Lung (tissue), 12 donors: Measurements from ENCODE around the gene EHD1. TPM values are rescaled to one million over a fixed set of nuclear protein-coding genes. Genes with fewer than 3 reads are reported as not detected.
"Not testable (repeated sequence)": the region's sequence is repeated elsewhere in the genome, so short reads cannot be mapped to it uniquely, and the experiment has no call there.

Source experiments
- ATAC-seq: fragments of 200-7000 bp; cut with Tn5 transposase; one replicate; pipeline ENCODE4 v1.9.1; 2020; ENCODE audit warnings: moderate number of reproducible peaks; ENCODE audit not compliant: insufficient read depth, low FRiP score
- DNase-seq, 3 donors: peaks; one replicate each; pipeline ENCODE4 v3.0.0-alpha.2; 2013 to 2017
- H3K27ac ChIP-seq, 2 donors: one replicate each; pipeline ENCODE4 v1.5.1; 2013; ENCODE audit warnings: mild to moderate bottlenecking in 2 of 2, moderate library complexity in 2 of 2, control low read depth in 1 of 2, inconsistent platforms in 1 of 2, low read depth in 1 of 2, low read length in 1 of 2
- H3K27me3 ChIP-seq, 3 donors: one replicate each; pipeline ENCODE4 v1.5.1; 2013; ENCODE audit warnings: low read length in 2 of 3; ENCODE audit not compliant: control insufficient read depth in 3 of 3, insufficient read depth in 3 of 3
- H3K36me3 ChIP-seq, 4 donors: one replicate each; pipeline ENCODE4 v1.5.1; 2013; ENCODE audit warnings: low read length in 4 of 4, mild to moderate bottlenecking in 1 of 4, moderate library complexity in 1 of 4; ENCODE audit not compliant: control insufficient read depth in 4 of 4, insufficient read depth in 4 of 4
- H3K4me1 ChIP-seq, 5 donors: one replicate each; pipeline ENCODE4 v1.5.1; 2013; ENCODE audit warnings: low read length in 5 of 5, mild to moderate bottlenecking in 2 of 5, moderate library complexity in 1 of 5; ENCODE audit not compliant: control insufficient read depth in 5 of 5, insufficient read depth in 5 of 5
- H3K4me3 ChIP-seq: one replicate; pipeline ENCODE4 v1.5.1; 2013; ENCODE audit warnings: mild to moderate bottlenecking, control low read depth, moderate library complexity
- H3K9ac ChIP-seq, 2 donors: one replicate each; pipeline ENCODE4 v1.5.1; 2013; ENCODE audit warnings: low read length in 2 of 2, control low read depth in 1 of 2; ENCODE audit not compliant: insufficient read depth in 1 of 2
- H3K9me3 ChIP-seq, 4 donors: one replicate each; pipeline ENCODE4 v1.5.1; 2013; ENCODE audit warnings: low read length in 3 of 4, mild to moderate bottlenecking in 1 of 4, moderate library complexity in 1 of 4; ENCODE audit not compliant: control insufficient read depth in 4 of 4, insufficient read depth in 3 of 4
- CTCF ChIP-seq: IDR thresholded peaks from 2 replicates; pipeline ENCODE4 v1.5.1; 2012; ENCODE audit warnings: mild to moderate bottlenecking; ENCODE audit errors: control extremely low read depth, extremely low read depth
- WGBS, 2 donors: extraction: QIAGEN DNeasy Blood & Tissue Kit; methylation state at CpG; one replicate each; pipeline ENCODE4 v1.1.7; 2013; 5-methylcytosine and 5-hydroxymethylcytosine counted together
- polyA plus RNA-seq, 2 donors: library from polyadenylated mRNA; stranded (reverse); fragments of 200-250 nt; gene quantifications; one replicate each; pipeline ENCODE4 v1.2.1, GENCODE V29; 2013
- total RNA-seq, 2 donors: library from RNA; depleted of rRNA in 1 of 2; stranded (reverse); fragments of >200 nt in 1 of 2; gene quantifications; one replicate each; pipeline ENCODE4 v1.2.1, GENCODE V29; 2014 to 2021
- donor health status: control.
- donor health status: control.
- donor health status: Bipolar disorder and iron deficiency.
- donor health status: healthy.
- donor health status: DM: yes; HTN: yes; CAD: no.

The EHD1 gene
- total and polyA plus RNA-seq, 4 donors, result 42.1 to 144 (median 105) TPM

GRCh38 chr11:64826062-64826461 is 52.4 kb downstream of the EHD1 start:
- Histone ChIP-seq H3K4me1 (no peaks in the 10 kb centered on the region), H3K4me3 (no peak overlapping the region), H3K27ac (no peak overlapping the region), H3K27me3 (no peaks in the 10 kb centered on the region), H3K36me3 (peaks cover 0 to 9% (median 1%) of the 10 kb centered on the region in 4 donors), H3K9me3 (no peaks in the 10 kb centered on the region), H3K9ac (no peak overlapping the region)
- ATAC-seq (no peak), DNase-seq (no peak)
- no peak for TF ChIP-seq CTCF
- 95 to 96% methylated on average over 7 of the region's 7 CpGs for WGBS, 2 donors

DNA sequence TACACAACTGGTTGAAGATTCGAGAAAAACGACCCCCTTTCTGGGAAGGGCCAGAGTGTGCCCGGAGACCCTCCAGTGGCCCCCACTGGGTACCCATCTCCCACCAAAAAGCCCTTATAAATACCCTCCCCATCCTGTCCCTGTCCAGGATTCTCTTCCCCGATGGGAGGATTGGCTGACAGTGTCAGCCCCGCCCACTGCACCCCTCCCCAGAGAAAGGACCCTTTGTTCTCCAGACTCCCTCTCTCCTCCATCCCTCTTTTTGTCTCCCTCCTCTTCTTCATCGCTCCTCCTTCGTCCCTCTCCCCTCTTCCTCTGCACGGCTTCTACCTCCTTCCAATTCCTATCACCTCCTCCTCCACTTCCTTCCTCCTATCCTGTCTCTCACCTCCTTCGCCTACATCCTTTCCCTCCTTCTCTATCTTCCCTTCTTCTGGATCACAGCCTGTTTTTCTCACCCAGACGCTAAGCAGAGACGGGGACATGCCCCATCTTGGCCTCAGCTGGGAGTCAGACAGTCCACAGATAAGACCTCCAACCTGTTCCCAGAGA is 54.8 kb downstream of the EHD1 start:
- WGBS, 2 donors, result 74 to 77% methylated on average over 11 of the region's 11 CpGs
- peaks cover 0 to 3% (median 0%) of the 10 kb centered on the region in 4 donors for H3K9me3 ChIP-seq
- H3K4me1 ChIP-seq, result no peaks in the 10 kb centered on the region
- no peak overlapping the region for H3K9ac ChIP-seq
- ATAC-seq (no peak), DNase-seq (no peak)
- TF ChIP-seq CTCF, result no peak
- H3K27ac ChIP-seq, result no peak overlapping the region
- peaks cover 0 to 9% (median 1%) of the 10 kb centered on the region in 4 donors for H3K36me3 ChIP-seq
- H3K27me3 ChIP-seq, result no peaks in the 10 kb centered on the region
- no peak overlapping the region for H3K4me3 ChIP-seq

- no peaks in the 10 kb centered on the region for H3K4me1 ChIP-seq
- H3K9me3 ChIP-seq, result peaks cover 0 to 3% (median 0%) of the 10 kb centered on the region in 4 donors
- no peaks in the 10 kb centered on the region for H3K27me3 ChIP-seq
- no peak for DNase-seq
- ATAC-seq, result no peak
- no peak overlapping the region for H3K27ac ChIP-seq
- H3K9ac ChIP-seq, result no peak overlapping the region
- TF ChIP-seq CTCF, result no peak
- no peak overlapping the region for H3K4me3 ChIP-seq
- WGBS, 2 donors, result 87 to 94% methylated on average over 3 of the region's 3 CpGs
- no peaks in the 10 kb centered on the region for H3K36me3 ChIP-seq
Measured at GRCh38 chr11:64817476-64817875, 60.9 kb downstream of the EHD1 start.

DNA sequence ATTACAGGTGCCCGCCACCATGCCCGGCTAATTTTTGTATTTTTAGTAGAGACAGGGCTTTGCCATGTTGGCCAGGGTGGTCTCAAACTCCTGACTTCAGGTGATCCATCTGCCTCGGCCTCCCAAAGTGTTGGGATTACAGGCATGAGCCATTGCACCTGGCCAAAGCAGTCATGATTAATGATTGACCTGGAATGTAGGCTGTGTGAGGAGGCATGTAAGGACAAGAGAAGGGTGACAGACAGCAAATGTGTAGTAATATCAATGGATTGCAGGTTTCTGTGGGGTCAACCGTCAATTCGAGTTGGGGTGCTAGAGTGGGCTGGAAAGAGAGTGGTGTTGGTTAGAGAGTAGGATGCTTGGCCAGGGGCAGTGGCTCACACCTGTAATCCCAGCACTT is 63.0 kb downstream of the EHD1 start:
- DNase-seq, H3K36me3 ChIP-seq, H3K4me1 ChIP-seq, H3K27me3 ChIP-seq, H3K27ac ChIP-seq, H3K4me3 ChIP-seq, H3K9ac ChIP-seq, H3K9me3 ChIP-seq, ATAC-seq: not testable (repeated sequence)
- WGBS, 2 donors, result 86 to 91% methylated on average over 5 of the region's 5 CpGs
